ENCODE measurements around the gene CTRB1. TPM values are rescaled to one million over a fixed set of nuclear protein-coding genes. Genes with fewer than 3 reads are reported as not detected.

CTRB1 gene
- total and polyA plus RNA-seq, 2 of the 8 experiments (the other 6 are each of a cell fraction or from before 2014, with no cell fraction given), result not detected

DNA sequence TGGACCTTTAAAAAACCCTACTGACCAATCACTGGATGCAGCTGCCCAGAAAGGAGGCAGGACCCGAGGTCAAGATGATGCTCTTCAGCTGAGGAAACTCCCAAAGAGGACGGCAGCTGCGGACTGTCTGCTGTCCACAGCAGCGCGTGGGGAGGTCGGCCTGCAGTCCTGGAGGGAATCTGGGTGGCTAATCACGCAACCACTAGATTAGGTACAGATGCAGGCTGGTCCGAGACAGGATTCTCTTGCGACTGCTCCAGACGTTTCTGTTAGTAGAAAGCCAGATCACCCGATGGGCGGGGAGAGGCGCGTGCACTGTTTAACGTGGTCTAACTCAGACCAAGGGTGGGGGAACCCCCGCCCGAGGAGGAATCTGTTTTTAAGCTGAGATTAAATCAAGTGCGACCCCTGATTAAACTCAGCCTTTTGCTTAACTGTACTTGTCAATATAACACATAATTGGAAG lies 20.6 kb upstream of the CTRB1 start (continued):
- no peak for TF ChIP-seq TAF7 (optimal IDR thresholded peaks at IDR 0.05; ENCODE audit: borderline replicate concordance, low read depth, low read length)
